PFSK-1 (cell line): ENCODE data around the gene OXER1.

Experiments
- FOXP2 ChIP-seq: optimal IDR thresholded peaks from 2 replicates; pipeline ENCODE3; 2011; ENCODE audit warnings: borderline replicate concordance, control low read depth, inconsistent platforms; ENCODE audit not compliant: insufficient read depth; ENCODE audit errors: extremely low read length, extremely low read depth
- POLR2AphosphoS5 ChIP-seq: IDR thresholded peaks from 2 replicates; pipeline ENCODE4 v1.6.1; 2012; ENCODE audit warnings: low read depth, mild to moderate bottlenecking, control low read depth, low read length, moderate library complexity
- SIN3A ChIP-seq: IDR thresholded peaks from 2 replicates; pipeline ENCODE4 v1.6.1; 2012; ENCODE audit warnings: mild to moderate bottlenecking, low read length, moderate library complexity, borderline replicate concordance; ENCODE audit not compliant: insufficient read depth
- TAF1 ChIP-seq: IDR thresholded peaks from 2 replicates; pipeline ENCODE4 v1.6.1; 2012; ENCODE audit warnings: low read length, control low read depth, borderline replicate concordance; ENCODE audit not compliant: insufficient read depth
- TF ChIP-seq, protein P1 (sequence below), 2 experiments: IDR thresholded peaks; 2 replicates each; pipeline versions ENCODE4 v1.6.1 to v1.8.0; 2011 to 2012; ENCODE audit warnings: low read depth in 2 of 2, low read length in 2 of 2, control low read depth in 1 of 2, inconsistent platforms in 1 of 2, mild to moderate bottlenecking in 1 of 2, moderate library complexity in 1 of 2; ENCODE audit not compliant: insufficient read depth in 1 of 2

Gene OXER1

DNA sequence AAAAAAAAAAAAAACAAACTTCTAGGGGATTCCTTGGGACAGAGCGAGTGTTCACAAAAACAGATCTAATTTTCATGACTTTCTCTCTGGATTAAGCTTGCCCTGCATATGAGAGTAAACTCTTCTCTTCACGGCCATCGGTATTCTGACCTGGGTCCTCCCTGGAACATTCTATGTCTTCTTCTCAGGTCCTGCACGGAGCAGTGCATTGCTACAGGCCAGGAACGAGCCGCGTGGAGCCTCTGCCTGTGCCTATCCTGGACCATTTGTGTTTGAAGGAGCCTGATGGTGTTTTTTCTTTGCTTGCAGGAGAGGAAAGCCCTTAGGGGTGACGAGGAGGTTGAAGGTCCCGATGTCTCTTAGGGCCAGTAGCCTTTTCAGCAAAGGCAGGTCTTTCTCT lies 1.8 kb upstream of the OXER1 start:
- TF ChIP-seq POLR2AphosphoS5 (no peak), SIN3A (no peak)

DNA sequence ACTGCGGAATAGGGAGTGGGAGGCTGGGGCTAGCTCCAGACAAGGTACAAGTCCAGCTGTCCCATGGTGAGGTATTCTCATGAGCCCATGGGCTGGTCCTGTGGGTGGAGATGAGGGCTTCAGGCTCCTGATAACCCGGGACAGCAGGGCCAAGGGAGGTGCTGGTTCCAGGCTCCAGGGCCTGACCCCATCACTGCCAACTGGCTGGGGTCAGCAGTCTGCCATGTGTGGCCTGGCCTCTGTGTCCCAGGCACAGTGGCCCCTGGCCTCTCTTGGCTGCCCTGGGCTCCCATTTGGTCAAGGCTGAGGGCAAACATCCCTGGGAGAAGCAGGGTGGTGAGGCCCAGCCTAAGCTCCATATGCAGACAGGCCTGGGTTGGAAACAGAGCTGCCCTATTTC lies 966 bp upstream of the OXER1 start:
- TF ChIP-seq TAF1 (no peak), SIN3A (no peak), FOXP2 (no peak)

DNA sequence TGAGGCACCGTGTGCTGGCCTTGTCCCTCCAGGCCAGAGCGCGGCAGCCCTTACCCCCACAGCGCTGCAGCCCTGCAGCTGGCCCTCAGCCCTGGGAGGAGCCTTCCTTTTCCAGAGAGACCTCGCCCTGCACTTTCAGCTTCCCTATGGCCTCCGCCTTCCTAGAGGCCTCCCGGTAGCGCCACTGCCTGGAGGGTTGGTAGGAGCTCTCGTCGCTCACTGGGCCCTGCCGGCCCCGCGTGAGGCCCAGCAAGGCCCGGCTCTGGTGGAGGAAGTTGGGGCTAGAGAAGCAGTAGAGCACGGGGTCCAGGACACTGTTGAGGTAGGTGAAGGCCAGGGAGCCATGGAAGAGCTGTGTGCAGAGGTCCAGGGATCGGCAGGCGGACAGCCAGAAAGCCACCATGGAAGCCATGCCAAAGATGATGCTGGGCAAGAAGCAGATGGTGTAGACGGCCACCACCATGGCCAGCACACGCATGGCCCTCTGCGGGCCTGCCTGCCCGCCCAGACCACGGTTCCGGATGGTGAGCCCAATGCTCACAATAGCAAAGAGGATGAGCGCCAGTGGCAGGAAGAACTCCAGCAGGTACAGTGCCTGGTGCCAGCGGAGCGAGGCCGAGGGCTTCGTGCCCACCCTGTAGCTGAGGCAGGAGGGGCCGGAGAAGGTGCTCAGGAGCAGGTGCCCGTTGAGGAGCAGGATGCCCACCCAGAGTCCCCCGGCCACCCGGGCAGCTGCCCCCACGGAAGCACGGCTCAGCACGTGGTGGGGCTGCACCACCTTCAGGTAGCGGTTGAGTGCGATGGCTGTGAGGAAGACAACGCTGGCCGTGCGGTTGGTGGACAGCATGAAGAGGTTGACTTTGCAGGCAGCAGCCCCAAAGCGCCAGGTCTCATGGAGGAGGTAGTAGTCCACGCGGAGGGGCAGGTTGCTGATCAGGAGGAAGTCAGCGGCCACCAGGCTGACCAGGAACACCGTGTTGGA lies 821 bp downstream of the OXER1 start:
- TF ChIP-seq FOXP2 = no peak
- TF ChIP-seq SIN3A = no peak
- TF ChIP-seq, protein P1, sequence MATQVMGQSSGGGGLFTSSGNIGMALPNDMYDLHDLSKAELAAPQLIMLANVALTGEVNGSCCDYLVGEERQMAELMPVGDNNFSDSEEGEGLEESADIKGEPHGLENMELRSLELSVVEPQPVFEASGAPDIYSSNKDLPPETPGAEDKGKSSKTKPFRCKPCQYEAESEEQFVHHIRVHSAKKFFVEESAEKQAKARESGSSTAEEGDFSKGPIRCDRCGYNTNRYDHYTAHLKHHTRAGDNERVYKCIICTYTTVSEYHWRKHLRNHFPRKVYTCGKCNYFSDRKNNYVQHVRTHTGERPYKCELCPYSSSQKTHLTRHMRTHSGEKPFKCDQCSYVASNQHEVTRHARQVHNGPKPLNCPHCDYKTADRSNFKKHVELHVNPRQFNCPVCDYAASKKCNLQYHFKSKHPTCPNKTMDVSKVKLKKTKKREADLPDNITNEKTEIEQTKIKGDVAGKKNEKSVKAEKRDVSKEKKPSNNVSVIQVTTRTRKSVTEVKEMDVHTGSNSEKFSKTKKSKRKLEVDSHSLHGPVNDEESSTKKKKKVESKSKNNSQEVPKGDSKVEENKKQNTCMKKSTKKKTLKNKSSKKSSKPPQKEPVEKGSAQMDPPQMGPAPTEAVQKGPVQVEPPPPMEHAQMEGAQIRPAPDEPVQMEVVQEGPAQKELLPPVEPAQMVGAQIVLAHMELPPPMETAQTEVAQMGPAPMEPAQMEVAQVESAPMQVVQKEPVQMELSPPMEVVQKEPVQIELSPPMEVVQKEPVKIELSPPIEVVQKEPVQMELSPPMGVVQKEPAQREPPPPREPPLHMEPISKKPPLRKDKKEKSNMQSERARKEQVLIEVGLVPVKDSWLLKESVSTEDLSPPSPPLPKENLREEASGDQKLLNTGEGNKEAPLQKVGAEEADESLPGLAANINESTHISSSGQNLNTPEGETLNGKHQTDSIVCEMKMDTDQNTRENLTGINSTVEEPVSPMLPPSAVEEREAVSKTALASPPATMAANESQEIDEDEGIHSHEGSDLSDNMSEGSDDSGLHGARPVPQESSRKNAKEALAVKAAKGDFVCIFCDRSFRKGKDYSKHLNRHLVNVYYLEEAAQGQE (IDR thresholded peaks at IDR 0.05; ENCODE audit: insufficient read depth in 1 of 2, low read depth in 2 of 2, low read length in 2 of 2) = no peak
- TF ChIP-seq POLR2AphosphoS5 = no peak
- TF ChIP-seq TAF1 = no peak

DNA sequence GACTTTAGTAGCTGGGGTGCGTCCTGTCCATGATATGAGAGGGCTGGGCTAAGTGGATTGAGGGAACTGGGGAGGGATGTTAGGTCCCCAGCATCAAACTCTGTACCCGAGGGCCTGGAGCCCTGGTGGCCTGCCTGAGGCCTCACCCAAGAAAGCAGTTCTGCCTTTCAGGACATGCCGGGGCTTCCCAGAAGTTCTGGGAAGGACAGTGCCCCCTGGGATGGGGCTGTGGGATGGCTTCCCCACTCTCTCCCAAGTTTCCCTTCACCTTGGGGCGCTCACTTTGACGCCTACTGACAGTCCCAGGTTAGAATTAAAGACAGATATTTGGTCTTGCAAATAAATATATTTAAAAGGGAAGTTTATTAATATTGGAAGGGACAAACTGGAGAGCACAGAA lies 1.8 kb downstream of the OXER1 start:
- TF ChIP-seq, protein P1 (IDR thresholded peaks at IDR 0.05; ENCODE audit: insufficient read depth in 1 of 2, low read depth in 2 of 2, low read length in 2 of 2) = no peak
- no peak for TF ChIP-seq POLR2AphosphoS5
- no peak for TF ChIP-seq FOXP2
- no peak for TF ChIP-seq SIN3A
- TF ChIP-seq TAF1 = no peak

DNA sequence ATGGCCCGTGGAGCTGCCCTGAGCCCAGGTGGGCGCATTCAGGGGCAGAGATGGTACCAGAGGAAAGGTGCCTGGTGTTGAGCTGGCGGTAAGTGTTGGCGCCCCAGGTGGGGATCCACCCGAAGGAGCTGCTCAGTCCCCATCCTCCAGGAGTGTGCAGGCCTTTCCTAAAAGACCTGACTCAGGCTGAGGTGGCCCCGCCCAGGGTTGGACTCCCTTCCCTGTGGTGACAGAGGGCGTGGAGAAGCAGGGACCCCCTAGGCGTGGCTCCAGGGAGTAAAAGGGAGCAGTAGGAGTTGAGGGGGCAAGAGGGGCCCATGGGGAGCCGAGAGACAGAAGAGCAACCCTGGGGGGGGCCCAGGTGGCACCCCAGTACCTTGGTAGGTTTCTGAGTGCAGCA lies 2.4 kb downstream of the OXER1 start:
- TF ChIP-seq POLR2AphosphoS5 = no peak
- TF ChIP-seq, protein P1 (IDR thresholded peaks at IDR 0.05; ENCODE audit: insufficient read depth in 1 of 2, low read depth in 2 of 2, low read length in 2 of 2) = no peak
- no peak for TF ChIP-seq TAF1
- TF ChIP-seq SIN3A = no peak
- no peak for TF ChIP-seq FOXP2

DNA sequence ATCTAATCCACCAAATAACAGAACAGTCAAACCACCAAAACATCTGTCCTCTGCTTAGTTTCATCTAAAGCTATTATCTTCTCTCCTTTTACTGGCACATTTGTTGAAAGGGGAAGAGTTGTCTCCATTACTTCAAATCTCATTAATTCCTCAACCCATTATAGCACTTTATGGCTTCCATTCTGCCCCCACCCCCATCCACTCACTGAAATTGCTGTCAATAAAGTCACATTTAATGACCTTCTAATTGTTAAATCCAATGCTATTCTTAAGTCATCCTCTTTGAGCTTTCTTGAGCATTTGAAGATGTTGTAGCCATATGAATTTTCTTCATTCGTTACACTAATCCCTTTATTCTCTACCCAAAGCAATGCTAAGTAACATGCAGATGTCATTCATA lies 5.2 kb downstream of the OXER1 start:
- TF ChIP-seq FOXP2 = no peak
- TF ChIP-seq, protein P1 (IDR thresholded peaks at IDR 0.05; ENCODE audit: insufficient read depth in 1 of 2, low read depth in 2 of 2, low read length in 2 of 2) = no peak
- TF ChIP-seq POLR2AphosphoS5 = no peak
- no peak for TF ChIP-seq SIN3A
- TF ChIP-seq TAF1 = no peak
